Testis (tissue), 2 donors: ENCODE results near the gene ELK3.

Experiments
- CTCF ChIP-seq, 3 experiments: fragments of 450-650 bp in 2 of 3; fragments of 200-600 bp in 1 of 3; sonication (generic) in 1 of 3; IDR thresholded peaks; one replicate each; pipeline ENCODE4 v1.5.1; 2016 to 2019; ENCODE audit warnings: antibody characterized with exemption in 3 of 3, mild to moderate bottlenecking in 2 of 3, moderate library complexity in 1 of 3
- POLR2A ChIP-seq: fragments of 450-650 bp; IDR thresholded peaks from one replicate; pipeline ENCODE4 v1.6.1; 2017; ENCODE audit warnings: antibody characterized with exemption, mild to moderate bottlenecking, moderate library complexity

- TF ChIP-seq CTCF (IDR thresholded peaks at IDR 0.05) (no peak), POLR2A (no peak)
These were observed 34.5 kb downstream of the ELK3 start for GRCh38 chr12:96228566-96229248.
